ENCODE results near the gene NEDD8.

DNA sequence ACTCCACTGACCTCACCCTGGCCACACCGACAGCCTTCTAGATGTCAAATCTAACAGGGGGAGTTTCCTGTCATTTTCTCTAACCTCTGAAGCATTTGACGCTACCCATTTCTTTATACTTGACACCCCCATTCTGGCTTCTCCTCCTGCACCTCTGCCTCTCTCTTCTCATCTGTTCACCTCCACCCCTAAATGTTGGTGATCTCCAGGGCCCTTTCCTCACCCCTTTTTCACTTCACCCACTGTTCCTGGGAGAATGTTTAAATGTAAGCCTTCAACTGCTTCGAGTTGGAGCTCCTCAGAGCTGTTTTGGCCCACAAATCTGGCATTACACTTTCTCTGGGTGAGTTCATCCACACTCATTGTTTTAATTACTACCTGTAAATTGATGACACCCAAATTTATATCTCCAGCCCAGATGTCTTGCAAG, 39.7 kb upstream of the NEDD8 start:
- TF ChIP-seq, protein P1, sequence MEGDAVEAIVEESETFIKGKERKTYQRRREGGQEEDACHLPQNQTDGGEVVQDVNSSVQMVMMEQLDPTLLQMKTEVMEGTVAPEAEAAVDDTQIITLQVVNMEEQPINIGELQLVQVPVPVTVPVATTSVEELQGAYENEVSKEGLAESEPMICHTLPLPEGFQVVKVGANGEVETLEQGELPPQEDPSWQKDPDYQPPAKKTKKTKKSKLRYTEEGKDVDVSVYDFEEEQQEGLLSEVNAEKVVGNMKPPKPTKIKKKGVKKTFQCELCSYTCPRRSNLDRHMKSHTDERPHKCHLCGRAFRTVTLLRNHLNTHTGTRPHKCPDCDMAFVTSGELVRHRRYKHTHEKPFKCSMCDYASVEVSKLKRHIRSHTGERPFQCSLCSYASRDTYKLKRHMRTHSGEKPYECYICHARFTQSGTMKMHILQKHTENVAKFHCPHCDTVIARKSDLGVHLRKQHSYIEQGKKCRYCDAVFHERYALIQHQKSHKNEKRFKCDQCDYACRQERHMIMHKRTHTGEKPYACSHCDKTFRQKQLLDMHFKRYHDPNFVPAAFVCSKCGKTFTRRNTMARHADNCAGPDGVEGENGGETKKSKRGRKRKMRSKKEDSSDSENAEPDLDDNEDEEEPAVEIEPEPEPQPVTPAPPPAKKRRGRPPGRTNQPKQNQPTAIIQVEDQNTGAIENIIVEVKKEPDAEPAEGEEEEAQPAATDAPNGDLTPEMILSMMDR (conservative IDR thresholded peaks at IDR 0.05 in 1 of 2, IDR thresholded peaks at IDR 0.05 in 1 of 2; ENCODE audit: low read depth in 1 of 2, low read length in 2 of 2), result no peak
- no peak for TF ChIP-seq EZH2 (IDR thresholded peaks at IDR 0.05; ENCODE audit: low read length, missing control alignments)

Measured in fibroblast of lung (primary cell).